H1 (cell line): ENCODE results near the gene CAPG. TPM values are rescaled to one million over a fixed set of nuclear protein-coding genes. Genes with fewer than 3 reads are reported as not detected.

ENCODE experiments used
- CTCF ChIA-PET: fragments of 300-600 bp; sonication (Branson Sonifier 250); formaldehyde crosslinking; loops from one replicate; lab custom pipeline; 2021; ENCODE audit not compliant: partially characterized antibody; lab: Charles Lee
- POLR2A ChIA-PET: fragments of 300-600 bp; sonication (Branson Sonifier 250); formaldehyde crosslinking; loops from one replicate; lab custom pipeline; 2021; ENCODE audit warnings: inconsistent platforms; ENCODE audit not compliant: partially characterized antibody; lab: Charles Lee
- DNase-seq, 2 experiments: peaks; one replicate each; pipeline versions ENCODE4 v3.0.0 to v3.0.0-alpha.2; 2010 to 2022; ENCODE audit warnings: low spot score in 2 of 2, low read depth in 1 of 2, mixed read lengths in 1 of 2
- FAIRE-seq: peaks from 2 replicates; lab custom pipeline; 2011; peaks lifted over from hg19 to GRCh38; lab: Jason Lieb, UNC
- H2AFZ ChIP-seq: 2 replicates; pipeline ENCODE4 v1.8.1; 2012; ENCODE audit warnings: low read length, inconsistent platforms
- H2AK5ac ChIP-seq: 2 replicates; pipeline ENCODE4 v1.6.1; 2013; ENCODE audit warnings: low read depth, low read length
- H2BK120ac ChIP-seq: replicated peaks from 2 replicates; pipeline ENCODE3; 2013; ENCODE audit warnings: low read depth, low read length, inconsistent platforms
- H2BK12ac ChIP-seq: 2 replicates; pipeline ENCODE4 v1.6.1; 2013; ENCODE audit warnings: low read depth, low read length
- H2BK15ac ChIP-seq: 2 replicates; pipeline ENCODE4 v1.6.1; 2013; ENCODE audit warnings: low read length
- H2BK20ac ChIP-seq: 2 replicates; pipeline ENCODE4 v1.6.1; 2013; ENCODE audit warnings: low read length
- H2BK5ac ChIP-seq: 2 replicates; pipeline ENCODE4 v1.6.1; 2013; ENCODE audit warnings: low read depth, low read length
- H3K14ac ChIP-seq: 2 replicates; pipeline ENCODE4 v1.6.1; 2013; ENCODE audit warnings: inconsistent platforms; ENCODE audit not compliant: insufficient read length
- H3K18ac ChIP-seq: 2 replicates; pipeline ENCODE4 v1.6.1; 2013; ENCODE audit warnings: low read length; ENCODE audit errors: extremely low read depth
- H3K23ac ChIP-seq: 2 replicates; pipeline ENCODE4 v1.6.1; 2013; ENCODE audit warnings: inconsistent platforms; ENCODE audit not compliant: insufficient read length
- H3K23me2 ChIP-seq: 2 replicates; pipeline ENCODE4 v1.6.1; 2013; ENCODE audit warnings: low read depth, low read length
- H3K27ac ChIP-seq: 2 replicates; pipeline ENCODE4 v1.6.1; 2011; ENCODE audit warnings: low read depth, low read length, inconsistent platforms
- H3K27me3 ChIP-seq, 4 experiments: replicated peaks in 1 of 4; 1 replicate in 1 of 4; 2 replicates in 3 of 4; pipeline versions ENCODE4 v1.6.1 to v1.8.1; 2011 to 2013; ENCODE audit warnings: low read length in 3 of 4, mild to moderate bottlenecking in 3 of 4, inconsistent platforms in 2 of 4, mixed read lengths in 2 of 4, moderate library complexity in 1 of 4; ENCODE audit not compliant: control insufficient read depth in 3 of 4, insufficient read depth in 3 of 4; ENCODE audit errors: extremely low read depth in 1 of 4
- H3K36me3 ChIP-seq, 4 experiments: 2 replicates each; pipeline versions ENCODE4 v1.6.1 to v1.8.1; 2011 to 2013; ENCODE audit warnings: mild to moderate bottlenecking in 4 of 4, low read length in 3 of 4, moderate library complexity in 2 of 4, control low read depth in 1 of 4, inconsistent platforms in 1 of 4; ENCODE audit not compliant: insufficient read depth in 4 of 4, control insufficient read depth in 2 of 4
- H3K4ac ChIP-seq: replicated peaks from 2 replicates; pipeline ENCODE3; 2013; ENCODE audit warnings: low read length, low read depth, mixed read lengths, inconsistent platforms; ENCODE audit not compliant: insufficient read length
- H3K4me1 ChIP-seq, 4 experiments: replicated peaks in 1 of 4; 1 replicate in 1 of 4; 2 replicates in 3 of 4; pipeline versions ENCODE4 v1.6.1 to v1.8.1; 2011 to 2013; ENCODE audit warnings: low read length in 3 of 4, inconsistent platforms in 2 of 4, mixed read lengths in 1 of 4; ENCODE audit not compliant: insufficient read depth in 4 of 4, control insufficient read depth in 3 of 4
- H3K4me2 ChIP-seq, 2 experiments: 2 replicates each; pipeline versions ENCODE4 v1.6.1 to v1.8.1; 2011 to 2013; ENCODE audit warnings: low read depth in 2 of 2, low read length in 2 of 2, control low read depth in 1 of 2, inconsistent platforms in 1 of 2, mild to moderate bottlenecking in 1 of 2; ENCODE audit not compliant: insufficient read depth in 1 of 2
- H3K4me3 ChIP-seq, 4 experiments: fragments of 200-600, 300-600 bp in 1 of 4; sonication (generic), shearing (Covaris generic), sonication (Bioruptor Twin) in 1 of 4; 2 replicates each; pipeline versions ENCODE4 v1.5.1 to v1.8.1; 2011 to 2016; ENCODE audit warnings: low read length in 4 of 4, low read depth in 3 of 4, control low read depth in 2 of 4, inconsistent platforms in 2 of 4, mild to moderate bottlenecking in 2 of 4, mixed read lengths in 1 of 4, moderate library complexity in 1 of 4; ENCODE audit not compliant: insufficient read depth in 2 of 4; ENCODE audit errors: extremely low read depth in 1 of 4
- H3K56ac ChIP-seq: replicated peaks from 2 replicates; pipeline ENCODE3; 2013; ENCODE audit warnings: low read depth, mild to moderate bottlenecking, mixed read lengths, low read length, inconsistent platforms; ENCODE audit not compliant: insufficient read length
- H3K79me1 ChIP-seq: 2 replicates; pipeline ENCODE4 v1.6.1; 2013; ENCODE audit warnings: low read depth, low read length, control low read depth
- H3K79me2 ChIP-seq, 2 experiments: 2 replicates each; pipeline versions ENCODE4 v1.6.1 to v1.8.1; 2012 to 2013; ENCODE audit warnings: low read length in 2 of 2, mild to moderate bottlenecking in 2 of 2, inconsistent platforms in 1 of 2; ENCODE audit not compliant: insufficient read depth in 2 of 2, control insufficient read depth in 1 of 2
- H3K9ac ChIP-seq, 4 experiments: replicated peaks in 1 of 4; 1 replicate in 1 of 4; 2 replicates in 3 of 4; pipeline versions ENCODE4 v1.6.1 to v1.8.1; 2011 to 2013; ENCODE audit warnings: low read depth in 3 of 4, low read length in 3 of 4, control low read depth in 2 of 4, mild to moderate bottlenecking in 2 of 4, moderate library complexity in 2 of 4, inconsistent platforms in 1 of 4; ENCODE audit errors: extremely low read depth in 1 of 4
- H3K9me3 ChIP-seq, 2 experiments: 2 replicates each; pipeline versions ENCODE4 v1.6.1 to v1.8.1; 2012 to 2013; ENCODE audit warnings: mild to moderate bottlenecking in 2 of 2, moderate library complexity in 2 of 2, control low read depth in 1 of 2, inconsistent platforms in 1 of 2, low read depth in 1 of 2, low read length in 1 of 2, mixed read lengths in 1 of 2; ENCODE audit not compliant: insufficient read depth in 2 of 2
- H4K20me1 ChIP-seq, 2 experiments: replicated peaks in 1 of 2; 2 replicates each; pipeline versions ENCODE3 to v1.8.1; 2011 to 2013; ENCODE audit warnings: inconsistent platforms in 2 of 2, low read length in 2 of 2, mild to moderate bottlenecking in 1 of 2; ENCODE audit not compliant: insufficient read depth in 2 of 2, control insufficient read depth in 1 of 2
- H4K5ac ChIP-seq: 2 replicates; pipeline ENCODE4 v1.6.1; 2013; ENCODE audit warnings: low read length, low read depth, mixed read lengths, inconsistent platforms; ENCODE audit not compliant: insufficient read length
- H4K8ac ChIP-seq: 2 replicates; pipeline ENCODE4 v1.8.0; 2013; ENCODE audit warnings: mild to moderate bottlenecking, moderate library complexity, low read length, inconsistent platforms; ENCODE audit not compliant: insufficient read depth; ENCODE audit errors: extremely low read depth
- H4K91ac ChIP-seq: replicated peaks from 2 replicates; pipeline ENCODE3; 2013; ENCODE audit warnings: low read length, mixed read lengths, inconsistent platforms; ENCODE audit not compliant: insufficient read length
- WGBS, 2 experiments: shearing (Covaris generic) in 1 of 2; methylation state at CpG; one replicate each; pipeline versions ENCODE4 v1.1.6 to v1.1.7; 2013 to 2015; ENCODE audit warnings: low lambda C conversion rate in 2 of 2, mixed read lengths in 2 of 2, inconsistent platforms in 1 of 2, low coverage in 1 of 2, missing lambda C conversion rate in 1 of 2; ENCODE audit not compliant: insufficient replicate concordance in 2 of 2, insufficient coverage in 1 of 2, insufficient read length in 1 of 2; ENCODE audit errors: extremely low coverage in 1 of 2, missing lambda C conversion rate in 1 of 2; 5-methylcytosine and 5-hydroxymethylcytosine counted together
- polyA plus RNA-seq, 7 experiments: library from polyadenylated mRNA; depleted of rRNA in 3 of 7; stranded (reverse) in 5 of 7; unstranded in 2 of 7; fragments of >200 nt in 5 of 7; fragments of 200-250 nt in 2 of 7; gene quantifications; 1 replicate in 5 of 7; 2 replicates in 1 of 7; 4 replicates in 1 of 7; pipeline versions ENCODE4 v1.2.1 to v1.2.3, GENCODE V29; 2011 to 2013; ENCODE audit warnings: missing spikeins in 2 of 7, mixed read lengths in 2 of 7
- total RNA-seq: library from RNA; stranded (reverse); fragmentation: NEBNext Ultra II Directional; extraction: Animal tissue kit (Norgen Biotek cat#: 25700); gene quantifications from 2 replicates; pipeline ENCODE4 v1.2.1, GENCODE V29; 2021

Gene CAPG
- total and polyA plus RNA-seq, 2 of the 8 experiments (the other 6 are each of a cell fraction or from before 2014, with no cell fraction given) = 80.5 to 89.0 TPM

DNA sequence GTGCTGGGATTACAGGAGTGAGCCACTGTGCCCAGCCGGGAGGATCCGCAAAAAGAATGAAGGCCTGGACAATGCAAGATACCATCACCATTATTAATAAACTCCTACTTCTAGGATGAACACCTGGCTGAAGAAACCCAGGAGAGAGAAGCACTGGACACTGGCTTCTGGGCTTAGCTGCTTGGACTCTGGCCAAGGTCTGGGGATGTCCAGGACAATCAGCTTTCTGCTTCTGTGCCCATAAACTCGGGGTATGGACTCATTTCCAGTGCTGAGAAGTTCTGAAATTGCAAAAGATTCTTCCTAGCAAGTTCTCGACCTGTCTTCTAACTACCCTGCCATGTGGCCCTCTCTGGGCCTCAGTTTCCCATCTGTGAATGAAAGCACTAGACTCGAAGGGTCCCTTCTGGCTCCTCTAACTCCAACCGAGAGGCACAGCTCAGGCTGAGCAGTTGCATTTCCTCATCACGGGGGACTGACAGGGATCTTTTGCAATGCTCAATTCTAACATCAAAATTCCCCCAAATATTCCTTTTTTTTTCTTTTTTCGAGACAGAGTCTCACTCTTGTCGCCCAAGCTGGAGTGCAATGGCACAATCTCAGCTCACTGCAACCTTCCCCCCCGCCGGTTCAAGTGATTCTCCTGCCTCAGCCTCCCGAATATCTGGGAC, 5.9 kb upstream of the CAPG start:
- Histone ChIP-seq H3K4me1 (peaks cover 0 to 18% (median 13%) of the 10 kb centered on the region in 4 experiments; a peak in 6 of 7 replicates), H4K91ac (no peak overlapping the region), H3K79me1 (peaks cover 3% of the 10 kb centered on the region), H2BK12ac (no peak overlapping the region), H3K23me2 (peaks cover 5% of the 10 kb centered on the region; the same call in 1 of the 2 replicates), H4K5ac (no peak overlapping the region), H3K36me3 (no peaks in the 10 kb centered on the region), H2BK5ac (no peak overlapping the region), H2AFZ (no peak overlapping the region), H3K4me2 (no peak overlapping the region), H2AK5ac (no peak overlapping the region), H2BK15ac (no peak overlapping the region), H3K27me3 (peaks cover 0 to 3% (median 1%) of the 10 kb centered on the region in 4 experiments; a peak in 1 of 7 replicates), H2BK20ac (no peak overlapping the region), H3K9me3 (no peaks in the 10 kb centered on the region), H3K14ac (no peak overlapping the region), H3K79me2 (no peaks in the 10 kb centered on the region), H3K56ac (no peak overlapping the region), H3K18ac (no peak overlapping the region), H3K4ac (no peak overlapping the region), H3K4me3 (no peak overlapping the region), H4K8ac (no peak overlapping the region), H3K23ac (no peak overlapping the region), H4K20me1 (no peaks in the 10 kb centered on the region), H2BK120ac (no peak overlapping the region), H3K9ac (no peak overlapping the region), H3K27ac (no peak overlapping the region)
- ChIA-PET POLR2A (interaction anchor here (0.7 to 55.3 kb wide), 5 partner anchors 17 to 165 kb away, joined by 3 to 1889 read pairs (median 5); partner anchors contain the start of genes ELMOD3, GGCX and MAT2A), CTCF (interaction anchor here (0.9 to 2.5 kb wide), 4 partner anchors 15 to 291 kb away, joined by 3 to 11 read pairs (median 7); no protein-coding TSS in a partner anchor)
- DNase-seq = no peak
- 80% methylated on average over 12 of the region's 12 CpGs; no CpG with 5 or more reads in 1 of the 2 experiments for WGBS, 2 experiments
- no peak for FAIRE-seq
